NCI-H128 (cell line): ENCODE data around the gene FAM3C.

Experiments
- DNase-seq: peaks from one replicate; lab custom pipeline; 2025; ENCODE audit not compliant: unreplicated experiment; lab: John Stamatoyannopoulos, UW

FAM3C gene

GRCh38 chr7:121303422-121304101 lies 92.5 kb downstream of the FAM3C start:
- no peak for DNase-seq

GRCh38 chr7:121302214-121302745 lies 93.8 kb downstream of the FAM3C start:
- no peak for DNase-seq

DNA sequence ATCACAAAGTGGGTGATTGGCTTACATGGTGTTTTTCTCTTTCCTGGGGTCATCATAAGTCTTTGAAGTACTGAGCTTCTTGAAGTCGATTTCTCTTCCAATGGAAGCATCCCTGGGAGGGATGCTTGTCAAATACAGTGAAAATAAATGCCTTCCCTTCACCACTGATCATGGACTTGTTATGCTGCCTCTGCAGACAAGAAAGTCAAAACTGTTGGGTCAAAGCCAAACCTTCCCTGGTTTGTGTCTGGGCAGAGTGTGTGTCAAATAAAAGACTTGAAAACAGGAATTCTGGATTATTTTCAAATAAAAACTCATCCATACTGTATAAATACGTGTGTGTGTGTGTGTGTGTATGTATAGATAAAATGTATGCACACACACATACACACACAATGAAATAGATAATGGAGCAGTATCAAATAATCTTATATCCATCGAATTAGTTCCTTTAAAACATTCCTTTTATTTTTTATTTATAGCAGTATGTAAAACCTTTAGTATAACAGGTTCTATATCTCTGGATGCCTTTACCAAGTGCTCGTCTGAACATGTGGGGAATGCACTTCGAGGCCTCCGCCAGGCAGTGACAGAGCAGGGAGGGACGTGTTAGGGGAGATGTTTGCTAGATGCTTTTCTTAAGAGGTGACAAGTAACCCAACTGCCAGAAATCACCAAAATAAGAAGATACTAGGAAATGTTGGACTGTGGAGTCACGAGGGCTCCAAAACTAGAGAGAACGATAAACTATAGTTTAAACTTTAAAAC lies 94.5 kb downstream of the FAM3C start:
- no peak for DNase-seq

DNA sequence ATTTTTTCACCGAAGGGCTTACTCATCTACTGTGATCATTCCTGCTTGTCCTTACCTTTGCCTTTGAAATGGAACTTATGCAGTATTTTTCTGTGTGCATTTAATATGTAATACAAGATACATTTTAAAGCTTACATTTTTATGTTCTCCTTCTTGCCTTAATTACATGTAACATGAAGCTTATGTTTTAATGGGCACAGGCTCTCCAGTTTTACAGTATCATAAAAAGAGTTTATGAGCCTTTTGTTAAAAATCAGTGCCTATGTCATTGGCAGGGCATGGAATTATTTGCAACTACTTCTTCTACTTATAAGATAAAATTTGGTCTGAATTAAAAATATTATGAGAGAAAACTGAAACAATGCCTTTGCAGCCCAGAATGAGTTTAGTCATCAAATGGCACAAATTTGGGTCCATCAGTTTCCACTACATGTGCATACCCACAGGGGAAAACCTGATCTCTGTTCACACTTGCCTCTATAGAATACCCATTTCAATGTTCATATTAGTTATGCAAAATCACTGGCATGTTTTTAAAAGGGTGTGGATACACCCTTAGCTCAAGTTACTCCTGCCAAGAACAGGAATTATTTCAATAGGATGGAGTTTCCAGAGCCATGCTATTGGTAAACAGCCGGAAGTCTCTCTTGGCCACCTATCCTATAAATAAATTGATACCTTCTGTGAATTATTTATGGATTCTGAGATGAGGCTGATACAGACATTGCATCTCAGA lies 95.3 kb downstream of the FAM3C start:
- DNase-seq = no peak
